HG03175 (cell line): ENCODE results near the gene IRX6.

Source experiments
- ATAC-seq: cut with Tn5 transposase; IDR thresholded peaks from one replicate; pipeline ENCODE4 v1.9.1; 2021; ENCODE audit warnings: mild to moderate bottlenecking, moderate library complexity; ENCODE audit not compliant: unreplicated experiment

The IRX6 gene

GRCh38 chr16:55364811-55365210, 40.8 kb downstream of the IRX6 start:
- no peak for ATAC-seq

GRCh38 chr16:55367301-55367811, 43.4 kb downstream of the IRX6 start:
- no peak for ATAC-seq

- ATAC-seq, result no peak
Measured at GRCh38 chr16:55367866-55368603, 44.0 kb downstream of the IRX6 start.

GRCh38 chr16:55369151-55369550, 45.1 kb downstream of the IRX6 start:
- ATAC-seq, result no peak

- peak; percentile 39 for ATAC-seq
Measured at GRCh38 chr16:55370762-55371482, 46.9 kb downstream of the IRX6 start.

- no peak for ATAC-seq
Measured at GRCh38 chr16:55372792-55373488, 48.9 kb downstream of the IRX6 start.

- no peak for ATAC-seq
Measured at GRCh38 chr16:55373489-55373832, 49.5 kb downstream of the IRX6 start.

- no peak for ATAC-seq
Measured at GRCh38 chr16:55376045-55376444, 52.0 kb downstream of the IRX6 start.

GRCh38 chr16:55376567-55377167, 52.7 kb downstream of the IRX6 start:
- ATAC-seq, result no peak

GRCh38 chr16:55377840-55378239, 53.8 kb downstream of the IRX6 start:
- ATAC-seq, result no peak

- no peak for ATAC-seq
Measured at GRCh38 chr16:55378616-55379015, 54.6 kb downstream of the IRX6 start.

- no peak for ATAC-seq
Measured at GRCh38 chr16:55379371-55379770, 55.4 kb downstream of the IRX6 start.

- ATAC-seq, result no peak
Measured at GRCh38 chr16:55379876-55380390, 55.9 kb downstream of the IRX6 start.
